AG04450 (cell line): ENCODE measurements around the gene FRMD4A. TPM values are rescaled to one million over a fixed set of nuclear protein-coding genes. Genes with fewer than 3 reads are reported as not detected.

Experiments used
- CTCF ChIA-PET: fragments of 300-600, 350-600 bp; formaldehyde crosslinking; extraction: SDS; loops from one replicate; lab custom pipeline; 2022; ENCODE audit warnings: antibody characterized with exemption, inconsistent platforms; lab: Charles Lee
- POLR2A ChIA-PET: fragments of 350-600 bp; formaldehyde crosslinking; extraction: SDS; loops from one replicate; lab custom pipeline; 2021; ENCODE audit warnings: antibody characterized with exemption, inconsistent platforms; lab: Yijun Ruan, JAX
- DNase-seq: peaks from one replicate; pipeline ENCODE4 v3.0.0-alpha.2; 2011; ENCODE audit warnings: low read depth, low spot score
- H3K27ac ChIP-seq: one replicate; pipeline ENCODE4 v1.5.1; 2012; ENCODE audit warnings: low read depth, low read length, control low read depth
- H3K27me3 ChIP-seq: one replicate; pipeline ENCODE4 v1.6.0; 2012; ENCODE audit warnings: low read length; ENCODE audit not compliant: control insufficient read depth, insufficient read depth
- H3K4me3 ChIP-seq: 2 replicates; pipeline ENCODE4 v1.5.1; 2011; ENCODE audit warnings: mild to moderate bottlenecking, low read depth, low read length, control low read depth
- H3K9me3 ChIP-seq: 2 replicates; pipeline ENCODE4 v1.5.1; 2012; ENCODE audit warnings: low read length; ENCODE audit not compliant: control insufficient read depth, insufficient read depth
- polyA plus RNA-seq: library from polyadenylated mRNA; depleted of rRNA; stranded (reverse); fragments of >200 nt; gene quantifications from 2 replicates; pipeline ENCODE4 v1.2.3, GENCODE V29; 2011
- TF ChIP-seq, protein P1 (sequence below): IDR thresholded peaks from 2 replicates; pipeline ENCODE4 v1.5.1; 2011; ENCODE audit warnings: low read depth, low read length, control low read depth, inconsistent platforms

Gene FRMD4A
- polyA plus RNA-seq, 1 experiment = 45.7 TPM

DNA sequence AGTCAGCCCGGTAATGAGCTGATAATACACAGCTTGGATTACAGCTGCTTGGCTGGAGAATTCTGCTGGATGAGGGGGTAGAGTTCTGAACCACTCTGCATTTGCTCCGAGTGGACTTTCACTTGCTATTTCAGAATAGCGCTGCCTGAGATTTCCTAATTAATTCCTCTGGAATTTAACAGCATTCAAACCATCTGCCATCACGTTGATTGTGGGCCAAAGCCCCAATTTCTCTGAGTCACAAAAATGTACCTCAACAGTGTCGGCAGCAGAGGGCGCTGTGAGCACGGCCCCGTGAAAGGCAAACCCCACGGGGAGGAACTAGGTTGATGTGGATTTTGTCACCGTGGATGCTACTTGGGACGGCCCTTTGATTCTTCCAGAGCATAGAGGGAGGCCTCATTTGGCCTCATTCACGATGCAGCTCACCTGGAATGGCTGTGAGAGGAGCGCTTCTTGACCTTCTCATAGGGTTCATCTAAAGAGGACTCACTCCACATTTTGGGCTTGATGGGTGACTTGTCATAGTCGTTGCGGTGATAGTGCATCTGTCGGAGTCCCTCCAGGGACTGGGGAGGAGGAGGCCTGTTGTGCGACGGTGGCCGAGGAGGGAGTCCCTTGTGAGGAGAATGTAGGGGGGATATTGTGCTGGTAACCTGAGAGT, 670.7 kb downstream of the FRMD4A start:
- POLR2A ChIA-PET = interaction anchor here (0.5 to 0.7 kb wide), 3 partner anchors 20 to 222 kb away, joined by 3 to 7 read pairs (median 5); no protein-coding TSS in a partner anchor
- no peak overlapping the region for H3K4me3 ChIP-seq

DNA sequence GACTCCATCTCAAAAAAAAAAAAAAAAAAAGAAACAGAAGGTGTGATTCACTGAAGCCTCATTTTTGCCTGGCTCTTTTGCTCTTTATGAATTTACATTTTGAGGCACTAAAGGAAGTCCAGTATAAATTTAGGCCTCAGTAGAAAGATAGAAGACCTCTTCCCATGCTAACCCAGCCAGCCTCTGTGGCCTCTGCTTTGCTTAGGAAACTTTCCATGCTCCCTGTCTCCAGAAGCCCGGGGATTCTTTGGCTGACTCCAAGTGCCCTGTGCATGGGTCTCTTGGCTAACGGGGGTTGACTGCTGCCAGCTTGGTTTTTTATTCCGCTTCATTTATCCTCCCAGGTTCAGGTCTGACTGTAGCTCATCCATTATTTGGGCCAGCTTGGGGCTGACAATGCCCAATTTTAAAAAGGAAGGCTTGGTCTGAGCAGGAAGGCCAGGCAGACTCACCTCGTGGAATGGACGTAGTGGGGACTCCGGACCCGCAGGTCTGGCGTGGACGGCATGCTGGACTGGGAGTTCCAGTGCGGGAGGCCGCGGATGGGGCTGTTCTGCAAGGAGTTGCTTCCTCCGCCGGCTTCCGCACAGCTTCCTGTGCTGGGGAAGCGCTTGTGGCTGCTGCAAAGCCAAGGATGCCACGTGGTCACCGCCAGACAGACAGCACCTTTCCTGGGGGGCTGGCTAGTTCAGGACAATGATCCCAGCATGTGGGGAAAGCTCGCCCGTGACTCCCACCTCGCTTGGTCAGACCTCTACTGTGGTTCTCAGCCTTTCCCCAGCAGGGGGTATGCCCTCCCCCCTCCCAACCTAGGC, 671.6 kb downstream of the FRMD4A start:
- Histone ChIP-seq H3K27me3 (no peaks in the 10 kb centered on the region), H3K27ac (no peak overlapping the region), H3K9me3 (no peaks in the 10 kb centered on the region), H3K4me3 (no peak overlapping the region)
- ChIA-PET POLR2A (interaction anchor here (0.5 to 0.7 kb wide), 3 partner anchors 21 to 223 kb away, joined by 3 to 7 read pairs (median 5); no protein-coding TSS in a partner anchor), CTCF (interaction anchor here (0.5 to 2.6 kb wide), 28 partner anchors 9 to 433 kb away, joined by 3 to 19 read pairs (median 4); no protein-coding TSS in a partner anchor)
- DNase-seq = no peak
- TF ChIP-seq, protein P1, sequence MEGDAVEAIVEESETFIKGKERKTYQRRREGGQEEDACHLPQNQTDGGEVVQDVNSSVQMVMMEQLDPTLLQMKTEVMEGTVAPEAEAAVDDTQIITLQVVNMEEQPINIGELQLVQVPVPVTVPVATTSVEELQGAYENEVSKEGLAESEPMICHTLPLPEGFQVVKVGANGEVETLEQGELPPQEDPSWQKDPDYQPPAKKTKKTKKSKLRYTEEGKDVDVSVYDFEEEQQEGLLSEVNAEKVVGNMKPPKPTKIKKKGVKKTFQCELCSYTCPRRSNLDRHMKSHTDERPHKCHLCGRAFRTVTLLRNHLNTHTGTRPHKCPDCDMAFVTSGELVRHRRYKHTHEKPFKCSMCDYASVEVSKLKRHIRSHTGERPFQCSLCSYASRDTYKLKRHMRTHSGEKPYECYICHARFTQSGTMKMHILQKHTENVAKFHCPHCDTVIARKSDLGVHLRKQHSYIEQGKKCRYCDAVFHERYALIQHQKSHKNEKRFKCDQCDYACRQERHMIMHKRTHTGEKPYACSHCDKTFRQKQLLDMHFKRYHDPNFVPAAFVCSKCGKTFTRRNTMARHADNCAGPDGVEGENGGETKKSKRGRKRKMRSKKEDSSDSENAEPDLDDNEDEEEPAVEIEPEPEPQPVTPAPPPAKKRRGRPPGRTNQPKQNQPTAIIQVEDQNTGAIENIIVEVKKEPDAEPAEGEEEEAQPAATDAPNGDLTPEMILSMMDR = no peak

More for the DNA sequence above, 670.7 kb downstream of the FRMD4A start:
- Histone ChIP-seq H3K27me3 (no peaks in the 10 kb centered on the region), H3K9me3 (no peaks in the 10 kb centered on the region), H3K27ac (peak overlapping the region; percentile 12)
- TF ChIP-seq, protein P1 = peak; percentile 93
- peak; percentile 21 for DNase-seq
- CTCF ChIA-PET = interaction anchor here (0.5 to 2.6 kb wide), 31 partner anchors 8 to 432 kb away, joined by 3 to 19 read pairs (median 4); no protein-coding TSS in a partner anchor

DNA sequence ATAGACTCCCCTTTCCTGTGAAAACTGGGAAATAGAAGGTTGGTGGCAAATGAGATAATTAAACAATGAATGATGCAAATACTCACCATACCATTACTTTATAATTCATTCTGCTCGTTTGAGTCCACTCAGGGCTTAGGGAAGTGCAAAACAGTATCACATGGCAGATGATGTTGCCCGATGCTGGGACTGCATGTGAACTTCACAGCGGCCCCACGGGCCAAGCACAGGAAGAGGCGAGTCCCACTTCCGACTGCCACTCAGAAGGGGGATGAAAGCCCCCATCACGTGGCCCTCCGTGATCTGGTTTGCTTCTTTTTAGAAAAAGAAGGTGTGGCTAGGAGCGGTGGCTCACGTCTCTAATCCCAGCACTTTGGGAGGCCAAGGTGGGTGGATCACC, 672.5 kb downstream of the FRMD4A start:
- Histone ChIP-seq H3K9me3 (no peaks in the 10 kb centered on the region), H3K27ac (no peak overlapping the region), H3K4me3 (no peak overlapping the region), H3K27me3 (no peaks in the 10 kb centered on the region)
- ChIA-PET CTCF (no interaction called here), POLR2A (no interaction called here)
- TF ChIP-seq, protein P1 = no peak
- no peak for DNase-seq

DNA sequence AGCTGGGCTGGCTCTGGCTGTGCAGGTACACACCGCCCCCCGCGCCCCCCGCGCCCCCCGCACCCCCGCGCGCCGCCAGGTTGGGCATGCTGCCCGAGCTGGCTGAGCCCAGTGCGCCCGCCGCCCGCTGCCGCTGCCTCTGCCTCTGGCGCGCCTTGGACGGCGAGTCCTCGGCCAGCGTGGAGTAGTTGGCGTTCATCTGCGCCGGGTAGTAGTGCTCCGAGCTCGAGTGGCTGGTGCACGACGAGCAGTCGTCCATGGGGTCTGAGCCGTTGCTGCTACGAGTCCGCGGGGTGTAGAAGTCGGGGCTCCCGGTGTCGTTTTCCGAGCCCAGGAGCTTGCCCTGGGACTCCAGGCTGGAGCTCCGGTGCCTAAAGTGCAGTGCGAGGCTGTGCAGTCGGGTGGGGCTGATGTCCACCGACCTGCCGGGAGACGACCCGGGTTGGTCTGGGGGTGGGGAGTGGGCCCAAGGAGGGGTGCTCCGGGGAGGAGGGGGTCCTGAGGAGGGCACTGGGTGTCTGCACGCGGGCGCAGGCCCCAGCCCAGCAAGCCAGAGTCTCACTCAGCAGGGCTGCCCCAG, 673.5 kb downstream of the FRMD4A start:
- H3K4me3 ChIP-seq = no peak overlapping the region
- no peak overlapping the region for H3K27ac ChIP-seq
- POLR2A ChIA-PET = interaction anchor here (0.7 kb wide), 1 partner anchor 304 kb away, joined by 13 read pairs; no protein-coding TSS in a partner anchor
- DNase-seq = no peak
- TF ChIP-seq, protein P1 = no peak
- H3K27me3 ChIP-seq = no peaks in the 10 kb centered on the region
- CTCF ChIA-PET = interaction anchor here (0.6 to 0.7 kb wide), 2 partner anchors 22 to 499 kb away, joined by 3 to 8 read pairs; no protein-coding TSS in a partner anchor
- no peaks in the 10 kb centered on the region for H3K9me3 ChIP-seq
